ENCODE measurements around the gene KRT6B.

DNA sequence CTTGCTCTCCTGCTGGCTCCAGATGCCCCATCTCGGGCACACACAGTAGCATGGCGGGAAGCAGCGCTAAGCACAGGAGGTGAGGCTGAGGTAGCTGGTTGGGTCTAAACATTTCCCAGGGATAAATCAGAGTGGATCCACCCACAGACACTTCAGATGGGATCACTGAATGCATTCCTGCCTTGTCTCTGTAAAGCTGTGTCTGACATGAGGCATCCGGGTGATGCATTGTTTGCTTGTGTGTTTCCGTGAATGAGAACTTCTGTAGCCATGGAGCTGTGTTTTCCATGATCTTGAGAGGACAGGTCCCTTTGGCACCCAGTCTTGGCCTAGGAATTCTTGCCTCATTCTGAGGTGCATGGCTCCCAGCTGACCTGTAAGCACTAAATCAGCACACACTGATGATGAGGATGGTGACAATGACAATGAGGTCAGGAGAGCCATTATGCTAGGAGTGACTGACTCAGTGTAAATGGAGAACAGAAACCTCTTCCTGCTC lies 11.1 kb downstream of the KRT6B start:
- TF ChIP-seq, protein P1, sequence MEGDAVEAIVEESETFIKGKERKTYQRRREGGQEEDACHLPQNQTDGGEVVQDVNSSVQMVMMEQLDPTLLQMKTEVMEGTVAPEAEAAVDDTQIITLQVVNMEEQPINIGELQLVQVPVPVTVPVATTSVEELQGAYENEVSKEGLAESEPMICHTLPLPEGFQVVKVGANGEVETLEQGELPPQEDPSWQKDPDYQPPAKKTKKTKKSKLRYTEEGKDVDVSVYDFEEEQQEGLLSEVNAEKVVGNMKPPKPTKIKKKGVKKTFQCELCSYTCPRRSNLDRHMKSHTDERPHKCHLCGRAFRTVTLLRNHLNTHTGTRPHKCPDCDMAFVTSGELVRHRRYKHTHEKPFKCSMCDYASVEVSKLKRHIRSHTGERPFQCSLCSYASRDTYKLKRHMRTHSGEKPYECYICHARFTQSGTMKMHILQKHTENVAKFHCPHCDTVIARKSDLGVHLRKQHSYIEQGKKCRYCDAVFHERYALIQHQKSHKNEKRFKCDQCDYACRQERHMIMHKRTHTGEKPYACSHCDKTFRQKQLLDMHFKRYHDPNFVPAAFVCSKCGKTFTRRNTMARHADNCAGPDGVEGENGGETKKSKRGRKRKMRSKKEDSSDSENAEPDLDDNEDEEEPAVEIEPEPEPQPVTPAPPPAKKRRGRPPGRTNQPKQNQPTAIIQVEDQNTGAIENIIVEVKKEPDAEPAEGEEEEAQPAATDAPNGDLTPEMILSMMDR (conservative IDR thresholded peaks at IDR 0.05; ENCODE audit: low read depth in 2 of 2): no peak
- TF ChIP-seq POLR2AphosphoS5 (IDR thresholded peaks at IDR 0.05; ENCODE audit: low read depth) (no peak), EZH2 (IDR thresholded peaks at IDR 0.05; ENCODE audit: low read depth, unreplicated experiment) (no peak), JUNB (IDR thresholded peaks at IDR 0.05; ENCODE audit: unreplicated experiment) (no peak)
- TF ChIP-seq, protein P2, sequence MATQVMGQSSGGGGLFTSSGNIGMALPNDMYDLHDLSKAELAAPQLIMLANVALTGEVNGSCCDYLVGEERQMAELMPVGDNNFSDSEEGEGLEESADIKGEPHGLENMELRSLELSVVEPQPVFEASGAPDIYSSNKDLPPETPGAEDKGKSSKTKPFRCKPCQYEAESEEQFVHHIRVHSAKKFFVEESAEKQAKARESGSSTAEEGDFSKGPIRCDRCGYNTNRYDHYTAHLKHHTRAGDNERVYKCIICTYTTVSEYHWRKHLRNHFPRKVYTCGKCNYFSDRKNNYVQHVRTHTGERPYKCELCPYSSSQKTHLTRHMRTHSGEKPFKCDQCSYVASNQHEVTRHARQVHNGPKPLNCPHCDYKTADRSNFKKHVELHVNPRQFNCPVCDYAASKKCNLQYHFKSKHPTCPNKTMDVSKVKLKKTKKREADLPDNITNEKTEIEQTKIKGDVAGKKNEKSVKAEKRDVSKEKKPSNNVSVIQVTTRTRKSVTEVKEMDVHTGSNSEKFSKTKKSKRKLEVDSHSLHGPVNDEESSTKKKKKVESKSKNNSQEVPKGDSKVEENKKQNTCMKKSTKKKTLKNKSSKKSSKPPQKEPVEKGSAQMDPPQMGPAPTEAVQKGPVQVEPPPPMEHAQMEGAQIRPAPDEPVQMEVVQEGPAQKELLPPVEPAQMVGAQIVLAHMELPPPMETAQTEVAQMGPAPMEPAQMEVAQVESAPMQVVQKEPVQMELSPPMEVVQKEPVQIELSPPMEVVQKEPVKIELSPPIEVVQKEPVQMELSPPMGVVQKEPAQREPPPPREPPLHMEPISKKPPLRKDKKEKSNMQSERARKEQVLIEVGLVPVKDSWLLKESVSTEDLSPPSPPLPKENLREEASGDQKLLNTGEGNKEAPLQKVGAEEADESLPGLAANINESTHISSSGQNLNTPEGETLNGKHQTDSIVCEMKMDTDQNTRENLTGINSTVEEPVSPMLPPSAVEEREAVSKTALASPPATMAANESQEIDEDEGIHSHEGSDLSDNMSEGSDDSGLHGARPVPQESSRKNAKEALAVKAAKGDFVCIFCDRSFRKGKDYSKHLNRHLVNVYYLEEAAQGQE (IDR thresholded peaks at IDR 0.05; ENCODE audit: unreplicated experiment): no peak
